A549 (cell line): Measurements from ENCODE around the gene TLE1.

ENCODE experiments used
- CHD2 ChIP-seq: fragments of 150-350 bp; IDR thresholded peaks from 2 replicates; pipeline ENCODE4 v1.6.1; 2014; ENCODE audit warnings: low read length; ENCODE audit not compliant: partially characterized antibody
- CTCF ChIP-seq: fragments of >200 bp; sonication (Bioruptor Twin); formaldehyde crosslinking; IDR thresholded peaks from 3 replicates; pipeline ENCODE4 v1.5.1; 2016
- E2F6 ChIP-seq: IDR thresholded peaks from 2 replicates; pipeline ENCODE4 v1.6.1; 2012; ENCODE audit warnings: low read depth, borderline replicate concordance
- KDM5A ChIP-seq: fragments of 200-600 bp; sonication (generic); IDR thresholded peaks from 2 replicates; pipeline ENCODE4 v1.6.1; 2016; ENCODE audit warnings: antibody characterized with exemption, mild to moderate bottlenecking
- PHF8 ChIP-seq: fragments of 200-600 bp; sonication (generic); IDR thresholded peaks from 2 replicates; pipeline ENCODE4 v1.6.1; 2016; ENCODE audit warnings: low read depth, mild to moderate bottlenecking, antibody characterized with exemption, moderate library complexity, borderline replicate concordance
- POLR2A ChIP-seq: IDR thresholded peaks from 2 replicates; pipeline ENCODE4 v1.6.1; 2012; ENCODE audit warnings: mild to moderate bottlenecking, low read length
- SREBF2 ChIP-seq: fragments of 450-650 bp; IDR thresholded peaks from 2 replicates; pipeline ENCODE4 v1.6.1; 2014; ENCODE audit warnings: mild to moderate bottlenecking, moderate library complexity

GRCh38 chr9:81626511-81626910 is 62.8 kb downstream of the TLE1 start:
- TF ChIP-seq POLR2A (no peak), SREBF2 (no peak), CTCF (no peak), CHD2 (no peak), E2F6 (no peak), PHF8 (no peak), KDM5A (no peak)
